PC-3 (cell line): ENCODE data around the gene UPF1. TPM values are rescaled to one million over a fixed set of nuclear protein-coding genes. Genes with fewer than 3 reads are reported as not detected.

Experiments
- ATAC-seq: fragments of 200-7000 bp; cut with Tn5 transposase; 2 replicates; pipeline ENCODE4 v1.9.1; 2020; ENCODE audit warnings: mild to moderate bottlenecking, moderate library complexity
- BruUV-seq: library from RNA; stranded (reverse); fragments of 400-500 nt; replicated peaks from 2 replicates; lab custom pipeline; 2021; lab: Mats Ljungman, UMichigan
- CTCF ChIA-PET: fragments of 300-600 bp; sonication (Branson Sonifier 250); formaldehyde crosslinking; loops from one replicate; lab custom pipeline; 2022; ENCODE audit warnings: antibody characterized with exemption; lab: Charles Lee
- POLR2A ChIA-PET: fragments of 300-600 bp; sonication (Branson Sonifier 250); formaldehyde crosslinking; loops from one replicate; lab custom pipeline; 2022; ENCODE audit warnings: antibody characterized with exemption; ENCODE audit not compliant: unreplicated experiment; lab: Charles Lee
- DNase-seq: peaks from one replicate; pipeline ENCODE4 v3.0.0-alpha.2; 2015
- H2AFZ ChIP-seq: fragments of 300-600 bp; sonication (generic); 2 replicates; pipeline ENCODE4 v1.6.0; 2016; ENCODE audit warnings: antibody characterized with exemption, low read length
- H3F3A ChIP-seq: fragments of 300-600 bp; sonication (generic); one replicate; pipeline ENCODE4 v1.6.0; 2017; ENCODE audit warnings: antibody characterized with exemption, low read length, control low read depth, mild to moderate bottlenecking; ENCODE audit not compliant: unreplicated experiment
- H3K27ac ChIP-seq: fragments of 300-600 bp; sonication (generic); 2 replicates; pipeline ENCODE4 v1.5.1; 2016; ENCODE audit warnings: mild to moderate bottlenecking, low read length
- H3K27me3 ChIP-seq: fragments of 300-600 bp; sonication (generic); 2 replicates; pipeline ENCODE4 v1.6.1; 2016; ENCODE audit warnings: low read length, mixed read lengths
- H3K36me3 ChIP-seq: fragments of 300-600 bp; sonication (generic); 2 replicates; pipeline ENCODE4 v1.6.1; 2016; ENCODE audit warnings: low read depth, mixed run types, low read length, mixed read lengths
- H3K4me1 ChIP-seq: fragments of 300-600 bp; sonication (generic); 2 replicates; pipeline ENCODE4 v1.5.1; 2016; ENCODE audit warnings: low read length; ENCODE audit not compliant: insufficient read depth
- H3K4me2 ChIP-seq: fragments of 300-600 bp; sonication (generic); 2 replicates; pipeline ENCODE4 v1.6.0; 2016; ENCODE audit warnings: low read length
- H3K4me3 ChIP-seq: fragments of 300-600 bp; sonication (generic); 2 replicates; pipeline ENCODE4 v1.5.1; 2016; ENCODE audit warnings: mild to moderate bottlenecking, low read length, mixed read lengths
- H3K79me2 ChIP-seq: fragments of 300-600 bp; sonication (generic); 2 replicates; pipeline ENCODE4 v1.6.1; 2017; ENCODE audit warnings: low read length, mixed read lengths
- H3K9ac ChIP-seq: fragments of 300-600 bp; sonication (generic); 2 replicates; pipeline ENCODE4 v1.6.0; 2016; ENCODE audit warnings: mild to moderate bottlenecking, low read length
- H3K9me2 ChIP-seq: fragments of 300-600 bp; sonication (generic); replicated peaks from 2 replicates; pipeline ENCODE4 v1.6.1; 2016; ENCODE audit warnings: mixed run types, low read length, mixed read lengths
- H3K9me3 ChIP-seq: fragments of 300-600 bp; sonication (generic); 2 replicates; pipeline ENCODE4 v1.6.1; 2016; ENCODE audit warnings: low read length, mixed read lengths
- H4K20me1 ChIP-seq: fragments of 300-600 bp; sonication (generic); 2 replicates; pipeline ENCODE4 v1.6.1; 2016; ENCODE audit warnings: low read length, mixed read lengths
- EZH2 ChIP-seq: fragments of 300-600 bp; sonication (generic); IDR thresholded peaks from one replicate; pipeline ENCODE4 v1.6.1; 2017; ENCODE audit warnings: antibody characterized with exemption, mild to moderate bottlenecking, low read length; ENCODE audit not compliant: unreplicated experiment
- EZH2phosphoT487 ChIP-seq: fragments of 300-600 bp; sonication (generic); IDR thresholded peaks from 2 replicates; pipeline ENCODE4 v1.6.1; 2018; ENCODE audit warnings: mild to moderate bottlenecking, antibody characterized with exemption, low read length, borderline replicate concordance
- intact Hi-C: fragments of 100-400 bp; cut with micrococcal nuclease; formaldehyde crosslinking; loops from 2 replicates; pipeline ENCODE4 v1.9.0; 2023
- total RNA-seq: library from RNA; depleted of rRNA; stranded (reverse); fragments of >200 nt; gene quantifications from 2 replicates; pipeline ENCODE4 v1.2.3, GENCODE V29; 2014
- TF ChIP-seq, protein P1 (sequence below): fragments of 300-600 bp; sonication (generic); conservative IDR thresholded peaks from 2 replicates; pipeline ENCODE4 v1.5.1; 2017; ENCODE audit warnings: antibody characterized with exemption, low read depth, mild to moderate bottlenecking, low read length

The UPF1 gene
- total RNA-seq, 1 experiment from 2014 or later = 97.1 TPM

DNA sequence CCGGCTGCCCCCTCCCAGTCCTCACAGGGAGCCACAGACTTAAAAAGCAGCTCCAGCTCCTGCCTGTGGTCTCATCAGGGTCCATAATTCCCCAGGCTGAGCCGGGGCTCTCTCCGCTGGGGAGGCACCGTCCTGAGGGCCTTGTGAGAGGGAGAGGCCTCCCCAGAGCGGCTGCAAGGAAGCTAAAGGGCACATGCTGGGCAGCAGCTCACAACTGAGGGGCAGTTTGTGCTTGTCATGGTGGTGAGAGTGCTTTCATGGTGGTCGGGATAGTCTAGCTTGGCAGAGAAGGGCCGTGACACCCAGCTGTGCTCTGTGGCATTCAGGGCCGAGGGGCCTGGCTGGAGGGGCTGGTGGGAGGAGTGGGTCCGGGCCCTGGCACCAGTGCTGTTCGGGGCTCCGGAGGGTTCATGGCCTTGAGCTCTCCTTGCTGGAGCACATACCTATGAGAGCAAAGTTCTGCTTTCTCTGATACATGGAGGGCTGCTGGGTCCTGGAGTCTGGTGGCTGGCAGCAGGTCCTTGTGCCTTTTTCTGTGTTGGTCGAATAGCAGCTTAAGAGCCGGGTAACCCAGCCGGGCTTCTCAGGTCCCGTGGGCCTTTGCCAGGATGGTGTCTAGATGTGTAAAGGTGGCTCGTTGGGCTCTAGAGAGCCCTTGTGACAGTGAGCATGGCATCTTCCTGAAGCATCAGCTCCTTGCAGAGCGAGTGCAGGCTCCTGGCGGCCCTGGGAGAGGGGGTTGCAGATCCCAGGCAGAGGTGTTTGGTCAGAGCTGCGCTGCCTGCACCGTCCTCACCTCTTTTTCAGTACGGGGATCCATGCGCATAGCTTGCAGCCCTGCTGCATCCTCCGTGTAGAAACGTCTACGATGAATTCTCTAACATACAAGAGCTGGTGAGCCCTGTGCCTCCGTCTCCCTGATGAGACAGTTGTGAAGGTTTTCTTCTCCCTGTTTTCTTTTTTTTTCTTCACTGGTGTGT lies 8.8 kb downstream of the UPF1 start:
- Histone ChIP-seq H3K4me2 (no peak overlapping the region), H2AFZ (no peak overlapping the region), H3K9me3 (no peaks in the 10 kb centered on the region), H3K9me2 (no peaks in the 10 kb centered on the region), H3K27me3 (no peaks in the 10 kb centered on the region), H3F3A (no peaks in the 10 kb centered on the region), H4K20me1 (peaks cover 82% of the 10 kb centered on the region), H3K79me2 (peaks cover 100% of the 10 kb centered on the region), H3K27ac (no peak overlapping the region), H3K36me3 (peaks cover 12% of the 10 kb centered on the region; the same call in 1 of the 2 replicates), H3K4me1 (no peaks in the 10 kb centered on the region), H3K9ac (no peak overlapping the region), H3K4me3 (no peak overlapping the region)
- no peak for ATAC-seq
- CTCF ChIA-PET = no interaction called here
- POLR2A ChIA-PET = no interaction called here
- intact Hi-C loops = no loop called here
- TF ChIP-seq EZH2phosphoT487 (no peak), EZH2 (no peak)
- TF ChIP-seq, protein P1, sequence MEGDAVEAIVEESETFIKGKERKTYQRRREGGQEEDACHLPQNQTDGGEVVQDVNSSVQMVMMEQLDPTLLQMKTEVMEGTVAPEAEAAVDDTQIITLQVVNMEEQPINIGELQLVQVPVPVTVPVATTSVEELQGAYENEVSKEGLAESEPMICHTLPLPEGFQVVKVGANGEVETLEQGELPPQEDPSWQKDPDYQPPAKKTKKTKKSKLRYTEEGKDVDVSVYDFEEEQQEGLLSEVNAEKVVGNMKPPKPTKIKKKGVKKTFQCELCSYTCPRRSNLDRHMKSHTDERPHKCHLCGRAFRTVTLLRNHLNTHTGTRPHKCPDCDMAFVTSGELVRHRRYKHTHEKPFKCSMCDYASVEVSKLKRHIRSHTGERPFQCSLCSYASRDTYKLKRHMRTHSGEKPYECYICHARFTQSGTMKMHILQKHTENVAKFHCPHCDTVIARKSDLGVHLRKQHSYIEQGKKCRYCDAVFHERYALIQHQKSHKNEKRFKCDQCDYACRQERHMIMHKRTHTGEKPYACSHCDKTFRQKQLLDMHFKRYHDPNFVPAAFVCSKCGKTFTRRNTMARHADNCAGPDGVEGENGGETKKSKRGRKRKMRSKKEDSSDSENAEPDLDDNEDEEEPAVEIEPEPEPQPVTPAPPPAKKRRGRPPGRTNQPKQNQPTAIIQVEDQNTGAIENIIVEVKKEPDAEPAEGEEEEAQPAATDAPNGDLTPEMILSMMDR = no peak
- BruUV-seq = no TSS peak
- no peak for DNase-seq

DNA sequence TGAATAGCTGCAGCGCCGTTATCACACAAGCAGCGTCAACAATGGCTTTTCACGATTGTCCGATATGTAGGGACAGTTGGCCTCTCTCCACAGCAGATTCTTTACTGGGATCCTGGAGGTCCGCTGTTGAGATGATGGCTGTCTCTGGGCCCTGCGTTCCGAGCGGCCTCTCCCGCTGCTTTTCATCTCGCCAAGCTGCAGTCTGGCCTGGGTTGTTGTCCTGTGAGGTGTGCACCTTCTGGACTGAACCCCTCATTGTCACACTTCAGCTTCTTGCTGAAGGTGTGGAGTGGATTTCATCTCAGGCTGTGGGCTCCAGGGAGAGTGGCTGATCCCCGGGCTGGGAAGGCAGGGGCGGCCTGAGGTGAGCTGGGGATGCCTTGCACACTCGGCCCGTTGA lies 9.6 kb downstream of the UPF1 start:
- TF ChIP-seq, protein P1 = no peak
- TF ChIP-seq EZH2 = no peak
- TF ChIP-seq EZH2phosphoT487 = no peak
- ChIA-PET POLR2A (no interaction called here), CTCF (no interaction called here)
- no peak overlapping the region for H3K9ac ChIP-seq
- H4K20me1 ChIP-seq = peaks cover 82% of the 10 kb centered on the region
- no TSS peak for BruUV-seq
- no peaks in the 10 kb centered on the region for H3K4me1 ChIP-seq
- DNase-seq (no peak), ATAC-seq (no peak)
- peaks cover 11% of the 10 kb centered on the region; the same call in 1 of the 2 replicates for H3K36me3 ChIP-seq
- H3K4me3 ChIP-seq = no peak overlapping the region
- H3F3A ChIP-seq = no peaks in the 10 kb centered on the region
- H3K4me2 ChIP-seq = no peak overlapping the region
- no peak overlapping the region for H3K27ac ChIP-seq
- intact Hi-C loops = no loop called here
- no peaks in the 10 kb centered on the region for H3K9me2 ChIP-seq
- no peak overlapping the region for H2AFZ ChIP-seq
- no peaks in the 10 kb centered on the region for H3K9me3 ChIP-seq
- H3K79me2 ChIP-seq = peaks cover 100% of the 10 kb centered on the region
- no peaks in the 10 kb centered on the region for H3K27me3 ChIP-seq

DNA sequence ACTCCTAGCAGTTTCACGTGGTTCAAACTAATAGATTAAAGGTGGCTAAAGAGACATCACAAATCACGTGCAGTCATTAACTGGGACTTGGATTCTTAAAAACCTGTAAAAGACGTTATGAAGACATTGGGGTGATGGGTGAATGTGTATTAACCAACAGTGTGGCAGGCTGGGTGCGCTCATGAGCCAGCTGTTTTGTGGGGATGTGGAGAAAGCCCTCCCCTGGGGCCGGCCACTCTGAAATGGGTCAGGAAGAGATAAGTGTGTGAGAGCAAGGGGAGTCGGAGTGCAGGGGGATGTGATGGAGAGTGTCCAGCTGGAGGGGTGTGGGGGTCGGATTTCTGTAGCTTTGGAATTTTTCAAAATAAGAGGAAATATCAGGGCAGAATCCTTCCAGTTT lies 10.4 kb downstream of the UPF1 start:
- Histone ChIP-seq H3K9me2 (no peaks in the 10 kb centered on the region), H3K9me3 (no peaks in the 10 kb centered on the region), H3K9ac (no peak overlapping the region), H3F3A (no peaks in the 10 kb centered on the region), H3K36me3 (peaks cover 11% of the 10 kb centered on the region; the same call in 1 of the 2 replicates), H3K4me1 (no peaks in the 10 kb centered on the region), H3K27ac (no peak overlapping the region), H3K27me3 (no peaks in the 10 kb centered on the region), H3K79me2 (peaks cover 99% of the 10 kb centered on the region), H3K4me2 (no peak overlapping the region), H4K20me1 (peaks cover 81% of the 10 kb centered on the region), H3K4me3 (no peak overlapping the region), H2AFZ (no peak overlapping the region)
- no TSS peak for BruUV-seq
- ChIA-PET POLR2A (no interaction called here), CTCF (no interaction called here)
- DNase-seq (no peak), ATAC-seq (no peak)
- intact Hi-C loops = no loop called here
- no peak for TF ChIP-seq EZH2
- TF ChIP-seq EZH2phosphoT487 = no peak
- TF ChIP-seq, protein P1 = no peak
